ENCODE measurements around the gene TRPV5.

TRPV5 gene

GRCh38 chr7:142889816-142890215 lies 43.7 kb downstream of the TRPV5 start:
- Histone ChIP-seq H4K20me1 (no peaks in the 10 kb centered on the region), H3K4me2 (no peak overlapping the region), H3K4me3 (no peak overlapping the region), H3K27me3 (no peaks in the 10 kb centered on the region), H3K9me3 (no peaks in the 10 kb centered on the region), H3K27ac (no peak overlapping the region), H3K9ac (no peak overlapping the region), H3K4me1 (no peaks in the 10 kb centered on the region), H3K36me3 (no peaks in the 10 kb centered on the region)
- no peak for TF ChIP-seq Cebpa-rat (IDR thresholded peaks at IDR 0.05)

- Histone ChIP-seq H3K4me3 (no peak overlapping the region), H3K9ac (no peak overlapping the region), H3K9me3 (no peaks in the 10 kb centered on the region)
Measured at GRCh38 chr7:142887282-142888015, 46.1 kb downstream of the TRPV5 start.

GRCh38 chr7:142886866-142887265 lies 46.7 kb downstream of the TRPV5 start:
- no peaks in the 10 kb centered on the region for H3K9me3 ChIP-seq
- H3K9ac ChIP-seq = no peak overlapping the region
- no peaks in the 10 kb centered on the region for H3K27me3 ChIP-seq
- no peak overlapping the region for H3K4me2 ChIP-seq
- H3K4me3 ChIP-seq = no peak overlapping the region
- H3K4me1 ChIP-seq = no peaks in the 10 kb centered on the region
- H3K36me3 ChIP-seq = no peaks in the 10 kb centered on the region
- no peak overlapping the region for H3K27ac ChIP-seq
- no peaks in the 10 kb centered on the region for H4K20me1 ChIP-seq
- no peak for TF ChIP-seq Cebpa-rat (IDR thresholded peaks at IDR 0.05)

More at GRCh38 chr7:142887282-142888015, 46.1 kb downstream of the TRPV5 start:
- Histone ChIP-seq H3K4me2 (no peak overlapping the region), H4K20me1 (no peaks in the 10 kb centered on the region), H3K27me3 (no peaks in the 10 kb centered on the region), H3K27ac (no peak overlapping the region), H3K36me3 (no peaks in the 10 kb centered on the region), H3K4me1 (no peaks in the 10 kb centered on the region)
- no peak for TF ChIP-seq Cebpa-rat (IDR thresholded peaks at IDR 0.05)

GRCh38 chr7:142885311-142886230 lies 48.0 kb downstream of the TRPV5 start, which contains the start of gene TRPV6:
Gene TRPV6, minus strand, starts transcription at chr7:142885745.
- Histone ChIP-seq H3K4me2 (no peak within 1 kb of the TSS), H3K27ac (no peak within 1 kb of the TSS), H3K4me3 (no peak within 1 kb of the TSS)

GRCh38 chr7:142884286-142884640 lies 49.3 kb downstream of the TRPV5 start:
- H3K9me3 ChIP-seq = no peaks in the 10 kb centered on the region
- H3K27ac ChIP-seq = no peak overlapping the region
- H3K9ac ChIP-seq = no peak overlapping the region
- H3K4me1 ChIP-seq = no peaks in the 10 kb centered on the region
- no peak overlapping the region for H3K4me2 ChIP-seq
- no peaks in the 10 kb centered on the region for H3K36me3 ChIP-seq
- no peaks in the 10 kb centered on the region for H3K27me3 ChIP-seq
- no peaks in the 10 kb centered on the region for H4K20me1 ChIP-seq
- TF ChIP-seq Cebpa-rat (IDR thresholded peaks at IDR 0.05) = no peak
- H3K4me3 ChIP-seq = no peak overlapping the region

More at GRCh38 chr7:142885311-142886230, 48.0 kb downstream of the TRPV5 start, which contains the start of gene TRPV6:
- no peaks in the 10 kb centered on the region for H4K20me1 ChIP-seq
- H3K27me3 ChIP-seq = no peaks in the 10 kb centered on the region
- H3K9ac ChIP-seq = no peak within 1 kb of the TSS
- no peaks in the 10 kb centered on the region for H3K4me1 ChIP-seq
- no peaks in the 10 kb centered on the region for H3K36me3 ChIP-seq
- H3K9me3 ChIP-seq = no peaks in the 10 kb centered on the region
- TF ChIP-seq Cebpa-rat (IDR thresholded peaks at IDR 0.05) = no peak

GRCh38 chr7:142883571-142884285 lies 49.8 kb downstream of the TRPV5 start:
- Histone ChIP-seq H3K4me2 (no peak overlapping the region), H3K36me3 (no peaks in the 10 kb centered on the region), H3K9ac (no peak overlapping the region), H3K4me3 (no peak overlapping the region), H3K4me1 (no peaks in the 10 kb centered on the region), H3K27me3 (no peaks in the 10 kb centered on the region), H4K20me1 (no peaks in the 10 kb centered on the region), H3K9me3 (no peaks in the 10 kb centered on the region), H3K27ac (no peak overlapping the region)
- TF ChIP-seq Cebpa-rat (IDR thresholded peaks at IDR 0.05) = no peak

GRCh38 chr7:142883145-142883544 lies 50.4 kb downstream of the TRPV5 start:
- no peaks in the 10 kb centered on the region for H3K27me3 ChIP-seq
- no peaks in the 10 kb centered on the region for H3K4me1 ChIP-seq
- H3K4me3 ChIP-seq = no peak overlapping the region
- no peak overlapping the region for H3K27ac ChIP-seq
- no peaks in the 10 kb centered on the region for H3K9me3 ChIP-seq
- no peak overlapping the region for H3K9ac ChIP-seq
- TF ChIP-seq Cebpa-rat (IDR thresholded peaks at IDR 0.05) = no peak
- no peak overlapping the region for H3K4me2 ChIP-seq
- H4K20me1 ChIP-seq = no peaks in the 10 kb centered on the region
- H3K36me3 ChIP-seq = no peaks in the 10 kb centered on the region

GRCh38 chr7:142882338-142882678 lies 51.2 kb downstream of the TRPV5 start:
- no peak overlapping the region for H3K4me2 ChIP-seq
- no peak overlapping the region for H3K9ac ChIP-seq
- H3K4me3 ChIP-seq = no peak overlapping the region
- no peaks in the 10 kb centered on the region for H3K9me3 ChIP-seq
- TF ChIP-seq Cebpa-rat (IDR thresholded peaks at IDR 0.05) = no peak
- H3K27me3 ChIP-seq = no peaks in the 10 kb centered on the region
- H3K4me1 ChIP-seq = no peaks in the 10 kb centered on the region
- no peaks in the 10 kb centered on the region for H4K20me1 ChIP-seq
- no peak overlapping the region for H3K27ac ChIP-seq
- H3K36me3 ChIP-seq = no peaks in the 10 kb centered on the region

- TF ChIP-seq Cebpa-rat (IDR thresholded peaks at IDR 0.05) = no peak
- no peak overlapping the region for H3K4me3 ChIP-seq
- H3K9ac ChIP-seq = no peak overlapping the region
- H4K20me1 ChIP-seq = no peaks in the 10 kb centered on the region
- no peaks in the 10 kb centered on the region for H3K36me3 ChIP-seq
- no peaks in the 10 kb centered on the region for H3K9me3 ChIP-seq
- H3K27me3 ChIP-seq = no peaks in the 10 kb centered on the region
- no peak overlapping the region for H3K27ac ChIP-seq
- H3K4me1 ChIP-seq = no peaks in the 10 kb centered on the region
- H3K4me2 ChIP-seq = no peak overlapping the region
Measured at GRCh38 chr7:142881586-142882337, 51.8 kb downstream of the TRPV5 start.

All from BLaER1 (cell line).